ENCODE results near the gene JAK1.

The JAK1 gene

GRCh38 chr1:64917907-64918306, 48.4 kb downstream of the JAK1 start:
- no peak for DNase-seq

GRCh38 chr1:64917328-64917861, 49.0 kb downstream of the JAK1 start:
- peak; percentile 46 for DNase-seq

DNA sequence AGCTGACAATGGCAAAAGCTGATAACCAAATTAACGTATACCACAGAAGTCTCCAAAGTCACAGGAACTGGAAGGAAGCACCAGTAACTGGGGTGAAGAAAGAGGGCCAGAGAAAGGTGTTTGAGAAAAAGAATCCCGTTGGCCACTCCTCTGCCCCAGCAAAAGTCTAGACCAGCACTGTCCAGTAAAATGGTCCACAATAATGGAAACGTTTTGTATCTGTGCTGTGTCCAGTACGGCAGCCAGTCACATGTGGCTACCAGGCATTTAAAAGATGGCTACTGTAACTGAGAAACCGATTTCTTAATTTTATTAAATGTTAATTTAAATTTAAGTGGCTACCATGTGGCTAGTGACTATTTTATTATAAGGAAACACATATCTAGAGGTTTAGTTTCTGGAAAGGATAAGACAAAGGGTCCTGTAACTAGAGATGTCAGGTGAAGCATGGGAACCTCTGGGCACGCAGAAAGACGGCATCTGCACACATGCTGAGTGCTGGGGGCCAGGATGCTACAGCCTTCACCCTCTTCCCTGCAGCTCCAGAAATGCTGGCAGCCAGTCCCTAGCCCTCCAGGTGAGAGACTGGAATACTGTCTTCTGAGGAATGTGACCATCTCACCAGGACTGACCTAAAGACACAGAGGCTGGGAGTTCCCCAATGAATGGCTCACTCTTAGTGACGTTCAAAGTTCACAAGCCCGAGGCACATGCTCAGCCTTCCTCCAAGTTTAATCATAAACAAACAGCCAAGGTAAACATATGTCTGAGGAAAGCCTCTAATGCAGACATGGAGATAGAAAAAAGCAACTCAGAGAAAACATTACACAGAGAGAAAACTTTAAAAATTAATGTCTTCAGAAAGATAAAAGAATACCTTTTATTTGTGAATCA, 50.7 kb downstream of the JAK1 start:
- DNase-seq: no peak

DNA sequence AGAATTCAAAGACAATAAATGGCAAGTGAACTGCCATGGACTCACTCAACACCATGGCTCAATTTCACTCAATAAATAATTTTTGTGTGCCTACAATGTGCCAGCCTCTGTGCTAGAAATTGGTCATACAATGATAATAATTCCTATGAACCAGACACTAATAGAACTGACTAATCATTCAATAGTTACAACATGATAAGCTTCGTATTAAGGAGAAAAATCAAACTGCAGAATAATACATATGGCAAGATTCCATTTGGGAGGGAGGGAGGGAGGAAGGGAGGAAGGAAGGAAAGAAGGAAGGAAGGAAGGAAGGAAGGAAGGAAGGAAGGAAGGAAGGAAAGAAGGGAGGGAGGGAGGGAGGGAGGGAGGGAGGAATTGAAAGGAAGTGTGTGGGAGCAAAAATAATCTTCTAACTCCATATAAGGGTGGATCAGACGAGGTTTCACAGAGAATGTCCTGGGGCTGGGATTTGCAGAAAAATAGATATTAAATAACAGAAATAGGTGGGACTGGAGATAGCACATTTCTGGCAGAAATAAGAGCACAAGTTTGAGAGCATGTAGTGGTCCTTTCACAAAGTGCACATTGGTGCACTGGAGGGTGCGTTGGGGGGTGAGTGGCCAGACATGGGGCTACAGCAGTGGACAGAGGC, 52.9 kb downstream of the JAK1 start:
- no peak for DNase-seq

- no peak for DNase-seq
Measured at GRCh38 chr1:64912191-64912590, 54.2 kb downstream of the JAK1 start.

GRCh38 chr1:64911326-64911725, 55.0 kb downstream of the JAK1 start:
- no peak for DNase-seq

DNA sequence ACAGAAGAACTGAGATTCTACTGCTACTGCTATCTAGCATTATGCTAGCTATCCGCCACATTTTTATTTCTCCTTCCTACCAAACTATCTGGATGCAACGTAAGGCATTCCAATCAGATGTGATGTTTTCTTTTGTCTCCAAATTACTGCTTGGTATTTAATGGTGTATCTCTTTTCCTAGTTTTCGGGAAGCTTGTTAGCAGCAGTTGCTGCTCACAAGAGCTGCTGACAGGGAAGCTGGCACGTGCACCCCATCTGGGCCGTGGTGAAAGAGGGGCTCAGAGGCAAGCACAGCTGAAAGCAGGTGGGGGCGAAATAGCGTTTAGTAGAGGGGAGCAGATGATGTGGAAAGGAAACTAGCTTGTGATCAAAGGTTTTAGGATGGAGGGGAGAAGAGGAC, 57.3 kb downstream of the JAK1 start:
- DNase-seq: no peak

- DNase-seq: no peak
Measured at GRCh38 chr1:64908575-64908974, 57.8 kb downstream of the JAK1 start.

DNA sequence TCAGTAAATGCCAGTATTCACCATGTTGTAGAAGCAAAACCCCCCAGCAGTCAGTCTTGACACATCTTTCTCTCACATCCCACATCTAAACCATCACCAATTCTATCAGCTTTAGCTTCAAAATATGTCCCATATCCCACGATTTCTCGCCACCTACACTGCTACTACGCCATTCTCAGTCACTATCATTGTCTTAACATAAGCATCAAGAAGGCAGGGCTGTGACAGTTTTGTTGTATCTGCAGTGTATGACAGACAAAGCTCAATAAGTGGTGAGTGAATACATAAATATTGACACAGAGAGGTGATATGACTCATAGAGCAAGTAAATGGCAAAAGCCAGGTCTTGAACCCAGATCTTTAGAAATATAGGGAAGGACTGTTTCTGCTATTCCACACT, 59.9 kb downstream of the JAK1 start:
- DNase-seq: no peak

GRCh38 chr1:64903593-64903992, 62.8 kb downstream of the JAK1 start:
- no peak for DNase-seq

DNA sequence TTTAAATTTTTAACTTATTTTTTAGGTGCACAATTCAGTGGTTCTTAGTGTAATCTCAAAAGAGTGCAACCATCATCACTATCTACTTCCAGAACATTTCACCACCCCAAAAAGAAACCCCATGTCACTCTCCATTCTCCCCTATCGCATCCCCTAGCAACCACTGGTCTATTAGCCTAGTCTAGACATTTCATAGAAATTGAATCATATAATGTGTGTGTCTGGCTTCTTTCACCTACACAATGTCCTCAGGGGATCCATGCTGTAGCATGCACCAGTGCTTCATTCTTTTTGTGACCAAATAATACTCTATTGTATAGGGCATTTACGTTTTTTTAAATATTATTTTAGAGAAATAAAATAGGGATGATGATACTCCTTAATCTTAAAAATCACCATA, 64.7 kb downstream of the JAK1 start:
- DNase-seq: no peak

- DNase-seq: no peak
Measured at GRCh38 chr1:64900916-64901315, 65.4 kb downstream of the JAK1 start.

- peak; percentile 64 for DNase-seq
Measured at GRCh38 chr1:64898107-64898861, 68.1 kb downstream of the JAK1 start.

DNA sequence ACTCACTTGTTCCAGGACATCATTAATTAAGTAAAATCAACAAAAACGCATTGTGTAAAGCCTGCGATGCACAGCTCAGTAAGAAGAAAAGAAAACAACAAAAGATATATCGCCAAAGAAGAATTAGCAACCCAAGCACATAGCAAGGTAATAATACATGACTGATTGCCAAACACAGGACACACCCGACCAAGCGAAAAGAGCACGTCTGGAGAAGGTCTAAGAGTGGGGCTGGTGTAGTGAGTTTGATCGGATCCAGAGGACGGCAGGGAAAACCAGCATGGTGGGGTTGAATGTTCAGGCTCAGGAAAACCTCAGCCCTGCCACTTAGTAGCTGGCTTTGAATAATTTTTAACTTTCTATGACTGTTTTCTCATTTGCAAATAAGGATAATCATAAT, 69.8 kb downstream of the JAK1 start:
- DNase-seq: no peak

DNA sequence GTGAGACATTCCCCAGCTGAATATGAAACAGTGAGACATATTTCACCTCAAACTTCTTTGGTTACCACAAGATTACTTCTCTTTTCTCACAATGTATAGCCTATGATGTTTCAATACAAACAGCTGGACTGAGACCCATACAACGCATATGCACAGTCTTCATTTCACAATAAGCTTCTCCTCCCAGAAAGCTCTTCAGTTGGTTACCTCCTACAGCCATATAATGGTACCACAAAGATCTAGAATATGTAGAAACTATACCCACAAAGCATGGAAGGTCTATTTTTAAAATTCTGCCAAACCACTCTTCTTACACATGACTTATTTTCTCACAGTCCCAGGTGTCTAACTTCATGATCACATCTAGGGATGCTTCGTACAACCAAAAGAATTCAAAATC, 70.8 kb downstream of the JAK1 start:
- no peak for DNase-seq

GRCh38 chr1:64894438-64895196, 71.7 kb downstream of the JAK1 start:
- DNase-seq: no peak

GRCh38 chr1:64893921-64894320, 72.4 kb downstream of the JAK1 start:
- no peak for DNase-seq

- DNase-seq: no peak
Measured at GRCh38 chr1:64892576-64893573, 73.5 kb downstream of the JAK1 start.

DNA sequence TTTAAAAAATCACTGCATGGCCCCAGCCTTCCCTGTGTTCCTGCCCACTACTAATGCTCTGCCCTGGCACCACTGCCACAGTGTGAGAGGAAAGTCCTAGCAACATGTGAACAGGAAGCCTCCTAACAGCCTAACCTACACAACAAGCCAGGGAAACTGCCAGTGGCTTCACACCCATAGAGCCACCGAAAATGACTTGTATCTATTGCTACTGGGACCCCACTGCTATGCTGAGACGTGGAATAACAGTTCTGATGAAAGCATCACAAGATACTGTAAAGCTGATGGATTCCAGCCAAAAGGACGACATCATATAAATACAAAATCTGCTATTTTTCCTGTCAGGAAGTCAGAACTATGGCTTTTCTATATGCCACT, 74.9 kb downstream of the JAK1 start:
- no peak for DNase-seq

- no peak for DNase-seq
Measured at GRCh38 chr1:64890699-64891447, 75.5 kb downstream of the JAK1 start.
